ENCODE measurements around the gene ABLIM2.

Gene ABLIM2

DNA sequence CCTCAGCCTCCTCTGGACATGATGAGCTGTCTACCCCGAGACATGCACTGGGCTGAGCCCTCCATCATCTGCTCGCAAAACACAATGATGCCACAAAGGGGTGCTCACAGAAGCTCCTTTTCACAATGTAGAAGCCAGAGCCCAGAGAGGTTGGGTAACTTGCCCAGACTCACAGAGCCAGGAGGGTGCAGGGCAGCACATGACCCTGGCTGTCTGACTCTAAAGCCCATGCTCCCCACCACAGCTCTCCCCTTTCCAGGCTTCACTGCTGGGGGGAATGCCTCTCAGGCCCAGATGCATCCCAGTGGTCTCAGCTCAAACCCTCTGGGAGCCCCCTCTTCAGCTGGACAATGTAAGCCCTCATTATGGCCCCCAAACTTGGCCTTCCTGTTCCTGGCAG lies 120.5 kb downstream of the ABLIM2 start:
- DNase-seq (ENCODE audit: extremely low read depth, insufficient read length), result no peak
- TF ChIP-seq, protein P1, sequence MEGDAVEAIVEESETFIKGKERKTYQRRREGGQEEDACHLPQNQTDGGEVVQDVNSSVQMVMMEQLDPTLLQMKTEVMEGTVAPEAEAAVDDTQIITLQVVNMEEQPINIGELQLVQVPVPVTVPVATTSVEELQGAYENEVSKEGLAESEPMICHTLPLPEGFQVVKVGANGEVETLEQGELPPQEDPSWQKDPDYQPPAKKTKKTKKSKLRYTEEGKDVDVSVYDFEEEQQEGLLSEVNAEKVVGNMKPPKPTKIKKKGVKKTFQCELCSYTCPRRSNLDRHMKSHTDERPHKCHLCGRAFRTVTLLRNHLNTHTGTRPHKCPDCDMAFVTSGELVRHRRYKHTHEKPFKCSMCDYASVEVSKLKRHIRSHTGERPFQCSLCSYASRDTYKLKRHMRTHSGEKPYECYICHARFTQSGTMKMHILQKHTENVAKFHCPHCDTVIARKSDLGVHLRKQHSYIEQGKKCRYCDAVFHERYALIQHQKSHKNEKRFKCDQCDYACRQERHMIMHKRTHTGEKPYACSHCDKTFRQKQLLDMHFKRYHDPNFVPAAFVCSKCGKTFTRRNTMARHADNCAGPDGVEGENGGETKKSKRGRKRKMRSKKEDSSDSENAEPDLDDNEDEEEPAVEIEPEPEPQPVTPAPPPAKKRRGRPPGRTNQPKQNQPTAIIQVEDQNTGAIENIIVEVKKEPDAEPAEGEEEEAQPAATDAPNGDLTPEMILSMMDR (IDR thresholded peaks at IDR 0.05; ENCODE audit: insufficient read depth, low read length, poor library complexity, severe bottlenecking), result no peak
- Histone ChIP-seq H3K27me3 (replicated peaks; ENCODE audit: control insufficient read depth, insufficient read depth, low read length) (no peaks in the 10 kb centered on the region; the same call in 1 of the 2 replicates), H3K36me3 (ENCODE audit: control insufficient read depth, insufficient read depth, low read length) (no peaks in the 10 kb centered on the region), H3K4me3 (replicated peaks; ENCODE audit: low read depth, low read length) (no peak overlapping the region)

DNA sequence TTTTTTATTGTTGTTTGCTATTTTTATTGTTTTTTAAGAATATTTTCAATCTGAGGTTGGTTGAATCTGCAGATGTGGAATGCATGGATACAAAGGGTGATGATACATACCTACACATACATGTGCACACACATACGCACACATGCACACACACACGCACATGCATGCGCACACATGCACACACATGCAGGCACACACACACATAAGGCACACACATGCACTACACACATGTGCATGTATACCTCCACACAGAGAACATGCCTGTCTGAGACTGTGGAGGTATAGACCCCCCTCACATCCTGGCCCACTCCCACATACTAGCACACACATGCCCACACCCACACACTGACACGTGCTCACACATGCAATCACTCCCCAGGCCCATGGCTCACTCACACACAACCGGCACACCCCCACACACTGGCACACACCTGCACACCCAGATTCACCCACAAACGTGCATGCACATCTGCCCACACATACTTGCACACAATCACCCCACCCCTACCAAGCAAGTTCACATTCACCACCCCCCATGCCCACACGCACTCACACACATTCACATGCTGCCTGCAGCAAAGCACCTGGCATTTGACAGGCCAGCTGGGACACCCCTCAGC lies 121.4 kb downstream of the ABLIM2 start:
- Histone ChIP-seq H3K27me3 (replicated peaks; ENCODE audit: control insufficient read depth, insufficient read depth, low read length) (no peaks in the 10 kb centered on the region; the same call in 1 of the 2 replicates), H3K36me3 (ENCODE audit: control insufficient read depth, insufficient read depth, low read length) (no peaks in the 10 kb centered on the region), H3K4me3 (replicated peaks; ENCODE audit: low read depth, low read length) (no peak overlapping the region)
- TF ChIP-seq, protein P1 (IDR thresholded peaks at IDR 0.05; ENCODE audit: insufficient read depth, low read length, poor library complexity, severe bottlenecking), result no peak
- no peak for DNase-seq (ENCODE audit: extremely low read depth, insufficient read length)

DNA sequence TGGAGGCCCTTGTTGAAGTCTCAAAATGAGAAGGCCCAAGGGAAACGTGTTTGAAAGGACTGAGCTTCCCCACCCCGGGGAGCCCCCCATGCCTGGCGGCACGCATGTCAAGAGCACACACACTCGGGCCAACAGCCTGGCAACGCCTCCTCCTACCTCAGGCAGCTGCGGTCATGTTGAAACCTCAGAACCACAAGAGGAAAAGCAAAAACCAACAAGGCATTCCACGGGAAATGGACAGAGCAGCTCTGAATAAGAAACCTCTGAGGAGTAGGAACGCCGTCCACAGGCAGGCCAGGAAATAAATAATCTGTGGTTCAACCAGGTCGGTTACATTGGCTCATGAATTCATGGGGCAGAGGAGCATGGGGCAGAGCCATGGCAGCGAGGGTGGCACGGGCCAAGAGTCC lies 123.2 kb downstream of the ABLIM2 start:
- DNase-seq (ENCODE audit: extremely low read depth, insufficient read length), result no peak
- Histone ChIP-seq H3K27me3 (replicated peaks; ENCODE audit: control insufficient read depth, insufficient read depth, low read length) (no peaks in the 10 kb centered on the region; the same call in 1 of the 2 replicates), H3K4me3 (replicated peaks; ENCODE audit: low read depth, low read length) (no peak overlapping the region), H3K36me3 (ENCODE audit: control insufficient read depth, insufficient read depth, low read length) (no peaks in the 10 kb centered on the region)
- TF ChIP-seq, protein P1 (IDR thresholded peaks at IDR 0.05; ENCODE audit: insufficient read depth, low read length, poor library complexity, severe bottlenecking), result no peak

DNA sequence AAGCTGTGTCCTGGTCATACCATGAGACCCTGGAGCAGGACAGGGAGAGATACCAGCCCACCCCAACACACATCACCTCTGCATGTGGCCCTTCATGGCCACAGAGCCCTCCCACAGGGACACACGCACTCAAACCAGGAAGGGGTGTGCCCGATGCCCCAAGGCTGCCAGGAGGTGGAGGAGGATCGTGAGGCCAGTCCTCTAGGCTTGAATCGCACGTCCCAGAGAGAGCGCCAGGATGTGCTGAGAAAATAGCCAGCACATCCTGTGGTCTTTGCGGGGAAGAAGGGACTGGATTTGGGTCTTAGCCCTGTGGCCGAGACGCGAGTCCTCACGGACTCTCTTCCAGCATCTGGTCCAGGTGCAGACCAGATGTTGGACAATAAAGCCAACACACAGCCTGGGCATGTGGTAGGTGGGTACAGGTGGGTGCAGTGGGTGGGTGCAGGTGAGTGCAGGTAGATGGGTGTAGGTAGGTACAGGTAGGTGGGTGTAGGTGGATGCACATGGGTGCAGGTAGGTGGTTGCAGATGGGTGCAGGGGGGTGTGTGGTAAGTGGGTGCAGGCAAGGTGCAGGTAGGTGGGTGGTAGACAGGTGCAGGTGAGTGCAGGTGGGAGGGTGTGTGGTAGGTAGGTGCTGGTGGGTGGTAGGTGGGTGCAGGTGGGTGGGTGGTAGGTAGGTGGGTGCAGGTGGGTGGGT lies 124.6 kb downstream of the ABLIM2 start:
- TF ChIP-seq, protein P1 (IDR thresholded peaks at IDR 0.05; ENCODE audit: insufficient read depth, low read length, poor library complexity, severe bottlenecking), result no peak
- DNase-seq (ENCODE audit: extremely low read depth, insufficient read length), result no peak
- H3K36me3 ChIP-seq (ENCODE audit: control insufficient read depth, insufficient read depth, low read length), result no peaks in the 10 kb centered on the region
- no peak overlapping the region for H3K4me3 ChIP-seq (replicated peaks; ENCODE audit: low read depth, low read length)
- no peaks in the 10 kb centered on the region; the same call in 1 of the 2 replicates for H3K27me3 ChIP-seq (replicated peaks; ENCODE audit: control insufficient read depth, insufficient read depth, low read length)

DNA sequence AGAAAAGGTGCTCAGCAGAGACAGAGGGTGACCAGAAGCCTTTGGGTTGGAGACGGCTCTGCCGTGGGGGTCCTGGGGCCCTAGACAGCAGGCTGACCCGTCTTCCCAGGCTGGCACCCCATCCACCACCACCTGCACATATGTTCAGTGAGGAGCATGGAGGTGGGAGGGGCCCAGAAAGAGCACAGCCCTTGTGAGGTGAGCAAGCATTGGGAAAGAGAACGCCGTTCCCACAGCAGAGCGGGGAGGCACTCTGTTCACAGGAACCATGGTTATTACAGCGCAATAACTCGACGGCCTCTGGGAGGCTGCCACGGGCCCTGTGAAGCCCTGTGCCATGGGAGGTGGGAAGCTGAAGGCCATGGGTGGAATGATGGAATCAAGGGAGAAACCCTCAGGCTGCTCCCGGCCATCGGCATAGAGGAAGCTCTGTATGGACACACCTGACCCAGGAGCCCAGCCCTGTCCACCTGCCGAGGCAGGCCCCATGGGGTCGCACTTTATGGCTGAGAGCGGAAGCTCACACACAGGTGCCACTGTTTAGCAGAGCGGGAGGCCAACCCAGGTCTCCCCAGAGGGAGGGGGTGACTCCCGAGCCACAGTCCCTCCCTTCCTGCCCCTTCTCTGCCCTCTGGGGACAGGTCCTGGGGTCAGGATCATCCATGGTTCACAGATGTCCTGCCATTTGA lies 125.4 kb downstream of the ABLIM2 start:
- Histone ChIP-seq H3K4me3 (replicated peaks; ENCODE audit: low read depth, low read length) (no peak overlapping the region), H3K36me3 (ENCODE audit: control insufficient read depth, insufficient read depth, low read length) (no peaks in the 10 kb centered on the region), H3K27me3 (replicated peaks; ENCODE audit: control insufficient read depth, insufficient read depth, low read length) (no peaks in the 10 kb centered on the region; the same call in 1 of the 2 replicates)
- no peak for DNase-seq (ENCODE audit: extremely low read depth, insufficient read length)
- TF ChIP-seq, protein P1 (IDR thresholded peaks at IDR 0.05; ENCODE audit: insufficient read depth, low read length, poor library complexity, severe bottlenecking), result no peak

Measured in GM06990 (cell line).